A172 (cell line): ENCODE measurements around the gene SDHC. TPM values are rescaled to one million over a fixed set of nuclear protein-coding genes. Genes with fewer than 3 reads are reported as not detected.
A peak's percentile ranks its signal among the peaks of the same experiment; 100 is the strongest.
"Not testable (repeated sequence)": the region's sequence is repeated elsewhere in the genome, so short reads cannot be mapped to it uniquely, and the experiment has no call there.

Source experiments
- DNase-seq: peaks from one replicate; pipeline ENCODE4 v3.0.0-alpha.2; 2015; ENCODE audit warnings: low spot score
- total RNA-seq: library from RNA; depleted of rRNA; stranded (reverse); fragments of >200 nt; shearing (Covaris generic); gene quantifications from 2 replicates; pipeline ENCODE4 v1.2.3, GENCODE V29; 2014

SDHC gene
- total RNA-seq, 1 experiment from 2014 or later, result 32.8 TPM

DNA sequence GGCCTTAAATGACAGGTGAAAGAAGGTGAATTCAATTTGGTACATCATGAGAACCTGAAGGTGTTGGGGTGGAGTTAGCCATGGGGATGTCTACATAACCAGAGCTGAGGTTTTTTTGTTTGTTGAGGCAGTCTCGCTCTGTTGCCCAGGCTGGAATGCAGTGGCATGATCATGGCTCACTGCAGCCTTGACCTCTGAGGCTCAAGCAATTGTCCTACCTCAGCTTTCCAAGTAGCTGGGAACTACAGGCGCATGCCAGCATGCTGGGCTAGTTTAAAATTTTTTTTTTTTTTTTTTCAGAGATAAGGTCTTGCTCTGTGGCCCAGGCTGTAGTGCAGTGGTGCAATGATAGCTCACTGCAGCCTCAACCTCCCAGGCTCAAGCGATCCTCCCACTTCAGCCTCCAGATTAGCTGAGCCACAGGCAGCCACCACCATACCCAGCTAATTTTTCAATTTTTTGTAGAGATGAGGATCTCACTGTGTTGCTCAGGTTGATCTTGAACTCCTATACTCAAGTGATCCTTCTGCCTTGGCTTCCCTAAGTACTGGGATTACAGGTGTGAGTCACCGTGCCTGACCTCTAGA lies 2.5 kb upstream of the SDHC start:
- DNase-seq, result no peak

DNA sequence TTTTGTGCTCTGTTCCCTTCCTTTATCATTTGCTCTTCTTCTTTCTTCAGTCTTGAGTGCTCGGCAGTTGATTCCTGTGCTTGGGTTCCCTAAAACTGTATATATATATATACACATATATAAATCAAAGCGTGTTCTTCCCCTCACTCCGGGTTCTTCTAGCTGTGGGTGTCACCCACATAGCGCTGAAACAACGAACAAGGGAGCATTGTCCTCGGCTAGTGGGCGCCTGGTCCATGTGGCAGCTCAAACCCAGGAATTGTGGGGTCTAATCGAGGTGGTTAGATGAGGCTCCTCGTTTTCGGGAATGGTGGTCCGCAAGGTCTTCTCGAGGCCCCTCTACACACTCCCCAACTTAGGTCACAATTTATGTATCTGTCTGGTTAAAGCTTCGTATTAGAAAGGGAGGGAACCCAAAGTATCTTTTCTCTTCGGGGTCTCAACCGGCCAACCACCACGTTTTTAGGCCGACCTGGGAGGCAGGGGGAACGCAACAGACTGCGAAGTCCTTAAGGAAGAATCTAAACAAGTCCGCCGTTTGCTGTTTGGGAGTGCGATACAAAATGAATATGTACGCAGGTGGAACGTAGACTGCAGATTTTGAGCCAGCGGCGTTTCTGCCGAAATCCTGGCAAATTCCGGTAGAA lies 504 bp upstream of the SDHC start:
- no peak for DNase-seq

DNA sequence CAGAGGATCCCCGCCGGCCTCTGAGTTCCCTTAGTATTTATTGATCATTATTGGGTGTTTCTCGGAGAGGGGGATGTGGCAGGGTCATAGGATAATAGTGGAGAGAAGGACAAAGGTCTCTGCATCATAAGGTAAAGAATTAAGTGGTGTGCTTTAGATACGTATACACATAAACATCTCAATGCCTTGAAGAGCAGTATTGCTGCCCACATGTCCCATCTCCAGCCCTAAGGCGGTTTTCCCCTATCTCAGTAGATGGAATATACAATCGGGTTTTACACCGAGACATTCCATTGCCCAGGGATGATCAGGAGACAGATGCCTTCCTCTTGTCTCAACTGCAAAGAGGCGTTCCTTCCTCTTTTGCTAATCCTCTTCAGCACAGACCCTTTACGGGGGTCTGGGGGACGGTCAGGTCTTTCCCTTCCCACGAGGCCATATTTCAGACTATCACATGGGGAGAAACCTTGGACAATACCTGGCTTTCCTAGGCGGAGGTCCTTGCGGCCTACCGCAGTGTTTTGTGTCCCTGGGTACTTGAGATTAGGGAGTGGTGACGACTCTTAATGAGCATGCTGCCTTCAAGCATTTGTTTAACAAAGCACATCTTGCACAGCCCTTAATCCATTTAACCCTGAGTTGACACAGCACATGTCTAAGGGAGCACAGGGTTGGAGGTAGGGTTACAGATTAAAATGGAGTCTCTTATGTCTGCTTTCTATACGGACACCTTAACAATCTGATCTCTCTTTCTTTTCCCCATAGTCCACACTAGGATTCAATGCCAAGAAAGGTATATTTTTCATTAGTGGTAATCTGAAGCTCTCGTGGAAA lies 1.9 kb downstream of the SDHC start:
- DNase-seq, result not testable (repeated sequence)

DNA sequence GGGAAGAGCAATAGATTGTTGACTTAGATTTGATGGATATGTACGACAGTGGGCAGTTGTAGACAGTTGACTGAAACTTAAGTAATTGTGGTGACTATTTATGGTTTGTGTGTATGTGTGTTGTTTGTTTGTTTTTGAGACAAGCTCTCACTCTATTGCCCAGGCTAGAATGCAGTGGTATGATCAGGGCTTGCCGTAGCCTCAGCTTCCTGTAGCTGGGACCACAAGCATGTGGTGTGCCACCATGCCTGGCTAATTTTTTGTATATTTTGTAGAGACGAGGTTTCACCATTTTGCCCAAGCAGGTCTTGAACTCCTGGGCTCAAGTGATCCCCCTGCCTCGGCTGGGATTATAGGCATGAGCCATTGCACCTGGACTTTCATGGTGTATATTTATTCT lies 9.8 kb downstream of the SDHC start:
- no peak for DNase-seq

DNA sequence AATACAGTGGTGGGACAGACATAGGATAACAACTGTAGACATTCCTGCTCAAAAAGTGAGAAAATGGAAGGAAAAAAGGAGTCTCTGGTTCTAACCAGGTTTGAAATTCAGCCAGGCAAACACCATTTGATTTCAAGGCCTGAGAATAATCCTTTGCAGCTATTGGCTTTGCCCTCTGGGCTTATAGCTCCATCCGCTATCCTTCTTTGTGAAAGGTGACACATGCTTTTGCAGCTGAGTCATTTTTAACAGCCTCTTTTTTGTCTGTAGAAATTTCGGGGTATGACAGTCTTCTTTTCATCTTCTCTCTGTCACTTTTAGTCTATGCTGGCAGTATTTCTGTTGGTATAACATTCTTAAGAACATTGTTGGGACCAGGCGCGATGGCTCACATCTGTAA lies 16.2 kb downstream of the SDHC start:
- peak; percentile 58 for DNase-seq

DNA sequence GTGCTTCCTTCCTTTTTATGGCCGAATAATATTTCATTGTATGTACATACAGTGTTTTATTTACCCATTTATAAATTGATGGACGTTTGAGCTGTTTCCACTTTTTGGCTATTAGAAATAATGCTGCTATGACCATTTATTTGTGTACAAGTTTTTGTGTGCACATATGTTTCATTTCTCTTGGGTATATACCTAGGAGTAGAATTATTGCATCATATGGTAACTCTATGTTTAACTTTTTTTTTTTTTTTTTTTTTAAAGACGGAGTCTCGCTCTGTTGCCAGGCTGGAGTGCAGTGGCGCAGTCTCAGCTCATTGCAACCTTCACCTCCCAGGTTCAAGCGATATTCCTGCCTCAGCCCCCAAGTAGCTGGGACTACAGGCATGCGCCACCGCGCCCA lies 19.0 kb downstream of the SDHC start:
- DNase-seq, result no peak

DNA sequence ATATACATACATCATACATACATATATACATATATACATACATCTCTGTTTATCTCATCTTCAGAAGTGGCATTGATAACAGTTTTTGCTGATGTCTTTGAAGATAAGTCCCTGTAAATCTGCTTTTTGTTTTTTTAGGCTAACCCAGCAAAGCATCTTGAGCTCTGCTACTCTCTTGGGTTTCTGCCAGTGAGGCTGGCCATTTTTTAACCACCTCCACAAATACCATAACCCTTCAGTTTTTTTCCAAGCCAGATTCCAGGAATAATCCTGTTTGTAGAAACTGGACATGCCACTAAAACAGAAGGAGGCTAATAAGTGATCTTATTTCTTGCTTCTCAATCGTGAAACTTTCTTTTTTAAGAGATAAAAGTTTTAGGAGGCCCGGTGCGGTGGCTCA lies 21.6 kb downstream of the SDHC start:
- DNase-seq, result no peak

DNA sequence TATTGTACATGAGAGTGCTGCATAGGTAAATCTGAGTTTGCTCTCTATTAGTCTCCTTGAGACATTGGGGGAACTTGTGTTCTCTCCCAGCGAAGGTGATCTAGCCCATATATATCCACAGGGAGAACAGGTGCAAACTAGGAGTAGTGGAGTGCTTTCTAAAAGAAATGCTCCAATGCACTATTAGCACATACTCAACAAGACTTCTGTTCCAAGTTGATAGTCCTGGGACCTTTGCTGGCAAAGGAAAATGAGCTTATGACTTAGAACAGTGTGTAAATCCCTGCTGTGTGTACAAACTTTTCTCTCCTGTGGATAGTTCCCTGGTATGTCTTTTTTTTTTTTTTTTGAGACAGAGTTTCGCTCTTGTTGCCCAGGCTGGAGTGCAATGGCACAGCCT lies 28.0 kb downstream of the SDHC start:
- no peak for DNase-seq

DNA sequence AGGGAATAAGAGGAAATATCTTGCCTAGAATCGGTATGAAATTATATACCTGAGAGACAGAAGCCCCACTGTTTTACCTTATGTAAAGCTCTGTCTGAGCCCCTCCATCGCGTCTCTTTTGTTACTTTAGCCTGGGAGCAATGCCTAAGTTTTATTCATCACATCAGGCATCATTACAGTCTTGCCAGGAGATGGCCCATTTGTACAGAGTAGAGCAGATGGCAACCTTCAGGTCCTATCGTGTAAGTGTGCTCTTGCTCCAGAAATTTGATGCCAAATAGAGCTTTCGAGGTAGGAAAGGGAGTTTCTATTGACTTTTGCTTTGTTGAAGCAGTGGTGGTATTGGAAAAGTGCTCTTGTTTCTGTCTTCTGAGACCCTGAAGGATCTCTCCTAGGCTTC lies 28.6 kb downstream of the SDHC start:
- no peak for DNase-seq

DNA sequence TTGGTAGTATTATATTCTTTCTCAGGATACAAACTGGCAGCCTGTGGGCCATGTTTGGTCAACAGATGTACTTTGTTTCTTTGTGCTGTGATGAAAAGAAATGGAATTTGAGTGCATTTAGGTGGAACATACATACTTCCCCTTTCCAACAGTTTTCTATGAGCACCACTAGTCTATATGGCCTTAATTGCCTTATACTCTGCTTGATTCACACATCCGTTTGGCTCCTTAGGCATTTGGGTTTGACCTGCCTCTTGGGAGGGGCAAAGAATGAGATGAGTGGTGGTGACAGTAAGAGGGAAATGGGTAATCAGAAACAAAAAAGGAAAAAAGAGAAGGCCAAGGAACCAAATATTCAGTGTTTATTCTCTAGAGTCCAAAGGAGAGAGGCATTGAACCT lies 36.5 kb downstream of the SDHC start:
- DNase-seq, result no peak

DNA sequence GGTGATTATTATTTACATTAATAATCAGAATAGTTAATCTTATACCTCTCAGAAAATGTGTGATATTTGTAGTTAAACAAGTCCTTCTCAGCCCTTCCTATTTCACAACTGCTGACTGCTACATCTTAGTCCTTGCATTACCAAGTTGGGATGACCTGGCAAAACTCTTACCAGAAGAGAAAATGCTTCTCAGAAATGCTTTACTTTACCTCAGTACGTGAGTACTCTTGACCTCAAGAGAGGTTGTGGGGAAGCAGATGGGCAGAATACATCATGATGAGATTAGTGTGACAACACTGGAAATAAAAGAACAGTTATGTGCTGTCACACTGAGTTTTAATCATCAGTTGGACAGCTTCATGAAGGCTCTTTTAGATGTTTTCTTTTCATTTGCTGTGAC lies 37.3 kb downstream of the SDHC start:
- no peak for DNase-seq

DNA sequence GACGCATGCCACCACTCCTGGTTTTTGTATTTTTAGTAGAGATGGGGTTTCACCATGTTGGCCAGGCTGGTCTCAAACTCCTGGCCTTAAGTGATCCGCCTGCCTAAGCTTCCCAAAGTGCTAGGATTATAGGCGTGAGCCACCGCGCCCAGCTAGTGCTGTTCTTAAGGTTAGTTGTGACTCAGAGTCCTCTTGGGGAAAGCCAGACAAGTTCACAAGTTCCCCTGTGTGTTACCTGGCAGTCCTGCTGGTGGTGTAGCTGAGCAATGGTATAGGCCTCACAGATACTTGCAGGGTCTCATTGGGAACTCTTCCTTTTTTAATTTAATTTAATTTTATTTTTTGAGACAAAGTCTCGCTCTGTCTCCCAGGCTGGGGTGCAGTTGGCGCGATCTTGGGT lies 42.9 kb downstream of the SDHC start:
- DNase-seq, result no peak

DNA sequence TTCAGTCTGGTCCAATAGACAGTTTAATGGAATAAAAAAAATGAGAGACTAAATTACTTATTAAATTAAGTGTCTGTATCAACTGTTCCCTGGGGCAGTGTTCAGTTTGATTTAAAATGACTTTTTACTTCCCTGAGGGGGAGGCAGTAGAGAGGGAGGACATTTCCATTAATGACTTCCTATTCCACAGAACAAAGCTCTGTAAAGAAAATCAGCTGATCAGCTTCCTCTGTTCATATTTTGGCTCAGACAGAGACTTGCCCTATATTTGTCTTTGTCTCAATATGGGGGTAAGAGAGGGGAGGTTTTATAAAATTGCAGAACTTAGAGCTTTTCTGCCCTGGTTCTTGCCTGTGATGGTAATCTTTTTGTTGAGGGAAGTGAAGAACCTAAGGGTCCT lies 45.1 kb downstream of the SDHC start:
- DNase-seq, result no peak

DNA sequence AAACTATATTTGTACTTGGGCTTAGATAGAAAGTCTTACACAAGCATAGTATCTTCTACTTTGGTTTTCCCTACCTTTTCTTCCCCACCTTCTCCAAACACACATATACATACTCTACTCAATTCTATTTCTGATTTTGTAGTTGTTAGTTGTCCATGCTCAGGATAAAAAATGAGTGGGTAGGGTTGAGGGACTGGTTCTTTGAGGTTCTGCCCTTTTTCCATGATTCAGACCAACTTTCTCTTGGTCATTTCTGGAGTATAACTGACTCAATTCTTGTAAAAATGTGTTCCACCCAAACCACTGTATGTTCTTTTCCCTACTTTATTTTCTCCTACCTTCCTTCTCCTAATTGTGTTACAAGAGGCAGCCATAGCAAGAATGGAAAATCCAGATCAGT lies 50.2 kb downstream of the SDHC start:
- DNase-seq, result no peak

DNA sequence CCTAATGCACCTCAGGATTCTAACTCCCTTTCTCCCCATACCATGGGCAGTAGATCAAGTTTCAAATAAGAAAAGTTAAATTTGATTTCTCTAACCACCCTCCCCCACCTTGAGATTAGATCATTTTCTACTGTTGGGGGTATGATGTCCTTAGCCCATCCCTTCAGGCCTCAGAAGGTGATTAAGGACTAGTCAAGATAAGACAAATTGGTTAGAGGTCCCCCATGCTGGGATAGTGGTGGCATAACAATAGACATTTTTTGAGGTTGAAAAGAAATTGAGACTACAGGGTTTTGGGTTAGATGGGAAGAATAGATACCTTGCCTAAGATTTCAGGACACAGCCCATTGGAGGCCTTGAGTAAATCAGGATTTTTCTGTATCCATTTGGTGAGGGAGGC lies 51.0 kb downstream of the SDHC start:
- DNase-seq, result no peak

DNA sequence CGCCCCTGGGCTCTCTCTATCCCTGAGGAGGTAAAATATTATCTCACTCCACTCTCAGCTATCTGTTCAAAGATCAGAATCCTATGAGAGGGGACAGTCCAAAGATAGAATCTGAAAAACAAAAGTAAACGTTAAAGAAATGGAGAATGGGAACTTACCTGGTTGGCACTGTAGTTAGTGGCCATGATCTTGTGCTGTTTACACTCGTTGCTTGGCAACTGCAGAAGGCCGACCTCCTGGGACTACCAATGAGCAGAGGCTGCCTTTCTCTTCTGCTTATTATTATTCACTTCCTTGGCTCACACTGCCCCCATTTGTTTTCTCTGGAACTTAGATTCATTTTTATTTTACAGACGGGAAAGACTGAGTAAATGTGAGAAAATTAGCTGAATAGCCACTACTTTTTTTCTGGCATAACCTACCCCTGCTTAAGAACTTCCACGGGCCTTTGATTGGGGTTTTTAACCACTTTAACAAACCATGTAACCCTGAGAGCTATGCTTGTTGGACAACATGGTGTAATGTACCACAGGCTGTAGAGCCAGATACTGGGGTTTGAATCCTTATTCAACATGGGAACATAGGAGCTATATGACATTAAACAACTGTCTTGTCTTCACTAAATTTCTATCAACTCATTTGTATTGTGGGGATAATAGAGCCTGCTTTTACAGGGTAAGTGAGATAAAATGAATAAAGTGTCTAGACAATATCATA lies 53.7 kb downstream of the SDHC start, which contains the start of gene CFAP126:
TSS of gene CFAP126 (minus strand) at position 193 of the 717 bp plus-strand sequence. CDS start at position 185, 8 bp downstream.
- peak; percentile 76 for DNase-seq

DNA sequence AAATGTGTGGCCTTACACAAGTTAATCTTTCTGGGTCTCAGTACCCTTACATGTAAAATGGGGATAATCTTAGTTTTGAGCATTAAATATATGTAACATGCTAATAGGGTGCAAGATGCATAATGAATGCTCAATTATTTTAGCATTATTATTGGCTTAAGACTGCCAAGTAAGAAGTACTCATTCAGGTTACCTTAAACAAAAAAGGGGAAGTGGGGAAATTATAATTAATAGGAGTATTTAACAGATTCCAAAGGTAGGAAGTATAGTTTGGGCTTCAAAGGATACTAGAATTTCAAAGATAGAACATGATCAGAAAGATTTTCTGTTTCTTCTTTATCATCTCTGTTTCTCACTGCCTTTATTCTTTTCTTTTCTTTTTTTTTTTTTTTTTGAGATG lies 59.3 kb downstream of the SDHC start:
- DNase-seq, result no peak

DNA sequence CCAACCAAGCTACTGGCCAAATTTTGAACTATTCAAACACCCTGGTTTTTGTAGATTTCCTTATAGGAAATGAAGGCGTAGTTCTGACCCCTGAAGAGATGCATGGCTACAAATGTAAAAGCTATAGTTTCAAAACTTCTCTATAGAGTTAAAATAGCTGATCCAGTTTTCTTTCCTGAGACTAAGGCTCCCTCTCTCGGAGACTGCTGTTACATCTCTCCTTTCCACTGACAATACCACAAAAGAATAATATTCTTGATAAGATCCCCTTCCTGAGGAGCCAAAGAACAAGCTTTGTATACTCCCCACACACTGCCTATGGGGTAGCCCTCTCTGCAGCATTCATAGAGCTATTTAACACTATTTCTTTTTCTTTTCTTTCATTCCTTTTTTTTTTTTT lies 60.2 kb downstream of the SDHC start:
- peak; percentile 26 for DNase-seq

DNA sequence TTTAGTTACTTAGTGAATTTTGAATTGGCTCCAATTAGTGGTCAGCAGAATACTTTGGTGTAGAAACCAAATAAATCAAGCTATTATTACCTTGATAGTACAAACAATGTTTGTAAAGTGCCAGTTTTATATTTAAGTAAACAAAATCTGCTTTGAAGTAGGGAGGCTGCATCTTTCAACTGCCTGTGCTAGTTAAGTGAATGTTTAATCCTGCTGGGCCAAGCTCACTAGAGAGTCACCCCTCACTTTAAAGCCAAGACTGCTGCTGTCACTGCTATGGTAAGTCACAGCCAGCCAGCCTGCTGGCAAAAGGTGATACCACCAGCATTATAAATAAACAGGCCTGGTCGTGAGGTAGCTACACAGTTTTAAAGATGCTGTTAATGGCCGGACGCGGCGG lies 63.8 kb downstream of the SDHC start:
- DNase-seq, result no peak

DNA sequence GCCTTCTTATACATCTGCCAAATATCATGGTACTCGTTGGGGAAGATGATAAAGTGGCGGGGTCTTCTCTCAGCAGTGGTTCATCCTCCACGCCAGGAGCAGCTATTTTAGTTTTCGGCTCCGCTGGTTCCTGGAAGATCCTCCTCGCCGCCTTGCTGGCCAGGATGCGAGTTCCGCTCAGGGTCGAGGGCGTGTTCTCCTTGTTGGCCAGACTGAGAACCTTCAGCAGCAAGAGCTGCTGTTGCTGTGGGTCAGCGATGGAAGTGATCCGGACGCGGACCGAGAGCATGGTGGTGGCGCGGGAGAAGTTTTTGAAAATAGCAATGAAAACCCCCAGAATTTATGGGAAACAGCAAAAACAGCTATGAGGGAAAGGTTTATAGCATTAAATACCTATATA lies 64.9 kb downstream of the SDHC start:
- DNase-seq, result no peak

DNA sequence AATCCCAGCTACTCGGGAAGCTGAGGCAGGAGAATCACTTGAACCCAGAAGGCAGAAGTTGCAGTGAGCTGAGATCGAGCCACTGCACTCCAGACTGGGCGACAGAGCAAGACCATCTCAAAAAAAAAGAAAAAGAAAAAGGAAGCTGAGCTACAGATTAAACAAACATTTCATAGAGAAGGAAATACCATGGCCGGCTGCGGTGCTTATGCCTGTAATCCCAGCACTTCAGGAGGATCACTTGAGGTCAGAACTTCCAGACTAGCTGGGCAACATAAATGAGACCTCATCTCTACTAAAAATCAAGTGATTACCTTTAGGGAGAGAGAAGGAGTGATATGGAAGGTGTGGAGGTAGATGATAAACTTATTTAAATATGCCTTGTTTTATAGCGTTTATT lies 67.5 kb downstream of the SDHC start:
- no peak for DNase-seq

DNA sequence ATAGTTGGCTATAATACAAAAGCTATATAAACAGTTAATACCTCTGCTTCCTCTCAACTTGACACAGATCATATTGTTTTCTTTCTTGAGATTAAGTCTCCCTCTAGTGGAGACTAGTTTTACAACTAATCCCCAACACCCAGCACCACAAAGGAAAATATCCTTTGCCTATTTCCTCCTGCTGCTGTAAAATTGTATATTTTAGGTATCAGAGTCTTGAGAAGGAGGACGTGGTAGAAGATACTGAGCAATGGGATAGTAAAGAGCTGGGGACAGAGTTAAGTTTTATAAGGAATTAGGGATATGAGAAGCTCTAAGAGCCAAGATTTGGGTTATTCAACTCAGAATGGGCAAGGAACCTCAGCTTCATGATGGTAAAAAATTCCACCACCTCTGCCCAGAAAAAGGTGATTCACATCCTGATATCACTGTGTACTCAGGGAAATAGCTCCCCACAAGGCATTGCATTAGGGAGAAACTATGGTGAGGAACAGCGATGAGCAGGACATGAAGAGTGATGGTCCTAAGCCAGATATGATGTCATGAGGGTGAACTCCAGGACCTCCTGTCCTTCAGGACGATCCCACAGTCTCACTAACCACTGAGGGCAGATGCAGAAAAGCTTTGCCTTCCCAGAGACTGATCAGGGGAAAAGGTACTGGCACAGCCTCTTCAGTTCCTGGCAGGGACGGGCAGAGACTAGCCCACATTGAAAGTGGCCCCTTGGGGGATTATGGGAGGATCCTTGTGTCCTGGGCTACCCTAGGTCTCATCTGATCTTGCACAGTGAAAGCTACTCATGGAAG lies 68.2 kb downstream of the SDHC start:
- DNase-seq, result peak; percentile 75
